H9 (cell line): ENCODE measurements around the gene UVRAG. TPM values are rescaled to one million over a fixed set of nuclear protein-coding genes. Genes with fewer than 3 reads are reported as not detected.

Experiments used
- DNase-seq: peaks from one replicate; pipeline ENCODE4 v3.0.0-alpha.2; 2017
- H2AFZ ChIP-seq: one replicate; pipeline ENCODE4 v1.6.1; 2013; ENCODE audit warnings: mild to moderate bottlenecking, low read length, control low read depth, moderate library complexity
- H2AK5ac ChIP-seq: 2 replicates; pipeline ENCODE4 v1.6.1; 2013; ENCODE audit warnings: low read length, control low read depth, mixed read lengths; ENCODE audit not compliant: insufficient read length
- H2BK120ac ChIP-seq: one replicate; pipeline ENCODE4 v1.6.1; 2013; ENCODE audit warnings: low read depth, mild to moderate bottlenecking, low read length, control low read depth, inconsistent platforms; ENCODE audit not compliant: poor library complexity, severe bottlenecking
- H2BK12ac ChIP-seq: 2 replicates; pipeline ENCODE4 v1.6.1; 2013; ENCODE audit warnings: low read length, control low read depth, mixed read lengths, low read depth; ENCODE audit not compliant: insufficient read length
- H2BK15ac ChIP-seq: 2 replicates; pipeline ENCODE4 v1.6.1; 2013; ENCODE audit warnings: low read depth, low read length, control low read depth
- H2BK20ac ChIP-seq: one replicate; pipeline ENCODE4 v1.6.1; 2013; ENCODE audit warnings: low read depth, mild to moderate bottlenecking, low read length, control low read depth, inconsistent platforms; ENCODE audit not compliant: poor library complexity, severe bottlenecking
- H2BK5ac ChIP-seq: 2 replicates; pipeline ENCODE4 v1.6.1; 2013; ENCODE audit warnings: low read length, control low read depth, mixed read lengths; ENCODE audit not compliant: insufficient read length
- H3K14ac ChIP-seq: 2 replicates; pipeline ENCODE4 v1.6.1; 2013; ENCODE audit warnings: low read length, control low read depth; ENCODE audit not compliant: insufficient read depth
- H3K18ac ChIP-seq: 2 replicates; pipeline ENCODE4 v1.6.1; 2013; ENCODE audit warnings: low read depth, mild to moderate bottlenecking, mixed read lengths, low read length, control low read depth; ENCODE audit not compliant: insufficient read length
- H3K23ac ChIP-seq: 2 replicates; pipeline ENCODE4 v1.6.1; 2013; ENCODE audit warnings: low read length, control low read depth, mixed read lengths, low read depth; ENCODE audit not compliant: insufficient read length
- H3K23me2 ChIP-seq: 2 replicates; pipeline ENCODE4 v1.6.1; 2013; ENCODE audit warnings: low read depth, mild to moderate bottlenecking, mixed read lengths, low read length, control low read depth; ENCODE audit not compliant: insufficient read length, poor library complexity, severe bottlenecking
- H3K27ac ChIP-seq: 2 replicates; pipeline ENCODE4 v1.5.1; 2013; ENCODE audit warnings: low read length, control low read depth, mixed read lengths, low read depth; ENCODE audit not compliant: insufficient read length
- H3K27me3 ChIP-seq: 2 replicates; pipeline ENCODE4 v1.6.1; 2013; ENCODE audit warnings: low read length, control low read depth, inconsistent platforms; ENCODE audit not compliant: insufficient read depth
- H3K4ac ChIP-seq: 2 replicates; pipeline ENCODE4 v1.6.1; 2013; ENCODE audit warnings: low read depth, mild to moderate bottlenecking, control low read depth, inconsistent platforms, low read length, moderate library complexity
- H3K4me1 ChIP-seq: 2 replicates; pipeline ENCODE4 v1.6.1; 2013; ENCODE audit warnings: low read length, control low read depth, inconsistent platforms; ENCODE audit not compliant: insufficient read depth
- H3K4me2 ChIP-seq: 2 replicates; pipeline ENCODE4 v1.6.1; 2013; ENCODE audit warnings: low read length, control low read depth, mixed read lengths; ENCODE audit not compliant: insufficient read length, insufficient read depth
- H3K56ac ChIP-seq: 2 replicates; pipeline ENCODE4 v1.6.1; 2013; ENCODE audit warnings: low read depth, mild to moderate bottlenecking, mixed read lengths, low read length, control low read depth; ENCODE audit not compliant: insufficient read length
- H3K79me1 ChIP-seq: 2 replicates; pipeline ENCODE4 v1.6.1; 2013; ENCODE audit warnings: low read depth, mild to moderate bottlenecking, moderate library complexity, low read length, control low read depth, inconsistent platforms; ENCODE audit not compliant: insufficient read depth, poor library complexity, severe bottlenecking
- H3K79me2 ChIP-seq: 2 replicates; pipeline ENCODE4 v1.6.1; 2013; ENCODE audit warnings: low read length, control low read depth, inconsistent platforms; ENCODE audit not compliant: insufficient read depth
- H3K9ac ChIP-seq: 2 replicates; pipeline ENCODE4 v1.6.1; 2013; ENCODE audit warnings: low read length, control low read depth, mixed read lengths; ENCODE audit not compliant: insufficient read length; ENCODE audit errors: extremely low read depth
- H3K9me3 ChIP-seq: one replicate; pipeline ENCODE4 v1.6.1; 2013; ENCODE audit warnings: low read depth, low read length, inconsistent platforms; ENCODE audit not compliant: control insufficient read depth
- H3T11ph ChIP-seq: one replicate; pipeline ENCODE4 v1.6.1; 2013; ENCODE audit warnings: mild to moderate bottlenecking, low read length, control low read depth, inconsistent platforms
- H4K20me1 ChIP-seq: one replicate; pipeline ENCODE4 v1.6.1; 2013; ENCODE audit not compliant: control insufficient read depth, insufficient read length, insufficient read depth
- H4K5ac ChIP-seq: 2 replicates; pipeline ENCODE4 v1.6.1; 2013; ENCODE audit warnings: low read depth, mild to moderate bottlenecking, mixed read lengths, low read length, control low read depth; ENCODE audit not compliant: insufficient read length
- H4K8ac ChIP-seq: replicated peaks from 2 replicates; pipeline ENCODE4 v1.6.1; 2013; ENCODE audit warnings: low read length, control low read depth, mixed read lengths, low read depth; ENCODE audit not compliant: insufficient read length
- H4K91ac ChIP-seq: 2 replicates; pipeline ENCODE4 v1.6.1; 2013; ENCODE audit warnings: low read depth, mild to moderate bottlenecking, moderate library complexity, mixed read lengths, low read length, control low read depth; ENCODE audit not compliant: insufficient read length
- H3K27ac Mint-ChIP-seq, 3 experiments: 2 replicates in 2 of 3; 3 replicates in 1 of 3; pipeline ENCODE4 v1.8.0; 2020 to 2021; ENCODE audit warnings: mixed read lengths in 3 of 3, mild to moderate bottlenecking in 1 of 3, moderate library complexity in 1 of 3
- H3K27me3 Mint-ChIP-seq: 2 replicates; pipeline ENCODE4 v1.8.0; 2021; ENCODE audit warnings: low read depth, mild to moderate bottlenecking, moderate library complexity, mixed read lengths
- H3K36me3 Mint-ChIP-seq, 3 experiments: 2 replicates in 2 of 3; 3 replicates in 1 of 3; pipeline ENCODE4 v1.8.0; 2020 to 2021; ENCODE audit warnings: low read depth in 3 of 3, mixed read lengths in 3 of 3; ENCODE audit not compliant: insufficient read depth in 1 of 3
- H3K4me1 Mint-ChIP-seq, 2 experiments: 2 replicates each; pipeline ENCODE4 v1.8.0; 2020; ENCODE audit warnings: mixed read lengths in 2 of 2
- H3K4me3 Mint-ChIP-seq, 2 experiments: 2 replicates in 1 of 2; 3 replicates in 1 of 2; pipeline ENCODE4 v1.8.0; 2020 to 2021; ENCODE audit warnings: mild to moderate bottlenecking in 2 of 2, mixed read lengths in 2 of 2, moderate library complexity in 1 of 2
- H3K9me3 Mint-ChIP-seq, 2 experiments: 2 replicates in 1 of 2; 3 replicates in 1 of 2; pipeline ENCODE4 v1.8.0; 2020; ENCODE audit warnings: mild to moderate bottlenecking in 2 of 2, mixed read lengths in 2 of 2, moderate library complexity in 1 of 2
- CTCF ChIP-seq: fragments of 200-600 bp; sonication (generic); conservative IDR thresholded peaks from 3 replicates; pipeline ENCODE4 v1.8.0; 2021; ENCODE audit warnings: antibody characterized with exemption, mild to moderate bottlenecking
- WGBS: extraction: QIAGEN DNeasy Blood & Tissue Kit; methylation state at CpG from one replicate; pipeline ENCODE4 v1.1.7; 2013; ENCODE audit warnings: missing lambda C conversion rate, low lambda C conversion rate, mixed read lengths; ENCODE audit not compliant: insufficient read length; ENCODE audit errors: extremely low coverage; 5-methylcytosine and 5-hydroxymethylcytosine counted together
- total RNA-seq: library from RNA; stranded (reverse); gene quantifications from 2 replicates; pipeline ENCODE4 v1.2.1, GENCODE V29; 2021

Gene UVRAG
- total RNA-seq, 1 experiment from 2014 or later = 18.5 TPM

- H2BK12ac ChIP-seq = no peak overlapping the region
- peaks cover 58% of the 10 kb centered on the region for H3K27me3 Mint-ChIP-seq
- H2BK120ac ChIP-seq = no peak overlapping the region
- 0 out of 4 replicates have a peak, but pooled peaks cover 0 to 3% of the 10 kb centered on the region in 2 experiments for H3K4me1 Mint-ChIP-seq
- H3K4me2 ChIP-seq = no peak overlapping the region
- H2AK5ac ChIP-seq = no peak overlapping the region
- H3K14ac ChIP-seq = no peak overlapping the region
- H3K36me3 Mint-ChIP-seq = no peaks in the 10 kb centered on the region
- H3K9ac ChIP-seq = no peak overlapping the region
- no peaks in the 10 kb centered on the region for H3K79me2 ChIP-seq
- H3K9me3 Mint-ChIP-seq = no peaks in the 10 kb centered on the region; a peak in 1 of 5 replicates
- no peaks in the 10 kb centered on the region for H3K9me3 ChIP-seq
- no peak overlapping the region for H2BK15ac ChIP-seq
- H2BK5ac ChIP-seq = no peak overlapping the region
- no peaks in the 10 kb centered on the region for H4K20me1 ChIP-seq
- no peaks in the 10 kb centered on the region; the same call in 1 of the 2 replicates for H3K27me3 ChIP-seq
- no peaks in the 10 kb centered on the region for H3K23me2 ChIP-seq
- H3K56ac ChIP-seq = no peak overlapping the region
- no peak overlapping the region for H4K8ac ChIP-seq
- no CpG with 5 or more reads among the region's 15 CpGs for WGBS
- H3K18ac ChIP-seq = no peak overlapping the region
- no peak for TF ChIP-seq CTCF
- no peak overlapping the region for H4K5ac ChIP-seq
- no peak overlapping the region for H3T11ph ChIP-seq
- H3K4me1 ChIP-seq = 0 out of 2 replicates have a peak, but pooled peaks cover 2% of the 10 kb centered on the region
- no peak overlapping the region for H3K27ac ChIP-seq
- H3K23ac ChIP-seq = no peak overlapping the region
- no peak overlapping the region for H3K4me3 Mint-ChIP-seq
- no peak overlapping the region for H2BK20ac ChIP-seq
- DNase-seq = no peak
- H3K79me1 ChIP-seq = no peaks in the 10 kb centered on the region
- no peak overlapping the region for H4K91ac ChIP-seq
- no peak overlapping the region for H3K4ac ChIP-seq
- no peak overlapping the region for H2AFZ ChIP-seq
- H3K27ac Mint-ChIP-seq = no peak overlapping the region
These were observed 347.6 kb downstream of the UVRAG start for GRCh38 chr11:76162336-76163288.
